ENCODE measurements around the gene ADAMTS2.

DNA sequence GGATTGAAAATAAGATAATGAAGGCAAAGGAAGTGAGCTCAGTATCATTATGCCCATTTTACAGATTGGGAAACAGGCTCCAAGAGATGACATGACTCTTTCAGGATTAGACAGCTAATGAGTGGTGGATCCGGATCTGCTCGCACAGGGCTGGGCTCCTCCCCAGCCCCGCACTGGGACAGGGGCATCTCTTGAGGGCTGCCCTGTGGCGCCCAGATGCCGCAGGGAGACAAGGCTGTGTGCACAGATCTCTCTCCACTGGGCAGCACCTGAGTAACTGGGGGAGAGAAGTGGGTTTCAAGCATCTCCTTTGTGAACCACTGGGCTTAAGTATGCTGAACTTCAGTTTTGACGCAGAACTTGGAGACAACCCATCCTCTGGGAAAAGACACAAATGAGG lies 43.9 kb downstream of the ADAMTS2 start:
- TF ChIP-seq, protein P1, sequence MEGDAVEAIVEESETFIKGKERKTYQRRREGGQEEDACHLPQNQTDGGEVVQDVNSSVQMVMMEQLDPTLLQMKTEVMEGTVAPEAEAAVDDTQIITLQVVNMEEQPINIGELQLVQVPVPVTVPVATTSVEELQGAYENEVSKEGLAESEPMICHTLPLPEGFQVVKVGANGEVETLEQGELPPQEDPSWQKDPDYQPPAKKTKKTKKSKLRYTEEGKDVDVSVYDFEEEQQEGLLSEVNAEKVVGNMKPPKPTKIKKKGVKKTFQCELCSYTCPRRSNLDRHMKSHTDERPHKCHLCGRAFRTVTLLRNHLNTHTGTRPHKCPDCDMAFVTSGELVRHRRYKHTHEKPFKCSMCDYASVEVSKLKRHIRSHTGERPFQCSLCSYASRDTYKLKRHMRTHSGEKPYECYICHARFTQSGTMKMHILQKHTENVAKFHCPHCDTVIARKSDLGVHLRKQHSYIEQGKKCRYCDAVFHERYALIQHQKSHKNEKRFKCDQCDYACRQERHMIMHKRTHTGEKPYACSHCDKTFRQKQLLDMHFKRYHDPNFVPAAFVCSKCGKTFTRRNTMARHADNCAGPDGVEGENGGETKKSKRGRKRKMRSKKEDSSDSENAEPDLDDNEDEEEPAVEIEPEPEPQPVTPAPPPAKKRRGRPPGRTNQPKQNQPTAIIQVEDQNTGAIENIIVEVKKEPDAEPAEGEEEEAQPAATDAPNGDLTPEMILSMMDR (IDR thresholded peaks at IDR 0.05; ENCODE audit: borderline replicate concordance, extremely low read depth, low read length, poor library complexity, severe bottlenecking) = no peak
- TF ChIP-seq EZH2 (IDR thresholded peaks at IDR 0.05; ENCODE audit: borderline replicate concordance, low read depth, low read length, severe bottlenecking) = no peak

Measured in DND-41 (cell line).